ENCODE measurements around the gene FSCN2.

DNA sequence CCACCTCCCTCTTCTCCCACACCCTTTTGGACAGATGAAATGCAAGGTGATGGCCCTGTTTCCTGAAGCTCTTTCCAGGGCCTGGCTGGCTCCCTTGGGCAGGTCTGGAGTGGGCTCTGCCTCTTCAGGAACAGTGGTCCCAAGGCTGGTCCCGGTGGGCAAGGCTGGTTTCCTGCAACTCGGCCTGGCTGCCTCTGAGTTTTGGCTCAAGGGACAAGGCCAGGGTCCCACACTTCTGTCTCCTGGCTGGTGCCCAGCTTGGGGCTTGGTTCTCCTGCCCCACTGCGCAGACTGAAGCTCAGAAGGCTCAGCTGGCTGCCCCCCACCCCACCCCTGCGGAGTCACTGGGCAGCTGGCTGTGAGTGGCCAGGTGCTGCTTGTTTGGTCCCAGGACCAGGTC is 11.7 kb upstream of the FSCN2 start:
- no peak for TF ChIP-seq POLR2A (IDR thresholded peaks at IDR 0.05)
- TF ChIP-seq, protein P1, sequence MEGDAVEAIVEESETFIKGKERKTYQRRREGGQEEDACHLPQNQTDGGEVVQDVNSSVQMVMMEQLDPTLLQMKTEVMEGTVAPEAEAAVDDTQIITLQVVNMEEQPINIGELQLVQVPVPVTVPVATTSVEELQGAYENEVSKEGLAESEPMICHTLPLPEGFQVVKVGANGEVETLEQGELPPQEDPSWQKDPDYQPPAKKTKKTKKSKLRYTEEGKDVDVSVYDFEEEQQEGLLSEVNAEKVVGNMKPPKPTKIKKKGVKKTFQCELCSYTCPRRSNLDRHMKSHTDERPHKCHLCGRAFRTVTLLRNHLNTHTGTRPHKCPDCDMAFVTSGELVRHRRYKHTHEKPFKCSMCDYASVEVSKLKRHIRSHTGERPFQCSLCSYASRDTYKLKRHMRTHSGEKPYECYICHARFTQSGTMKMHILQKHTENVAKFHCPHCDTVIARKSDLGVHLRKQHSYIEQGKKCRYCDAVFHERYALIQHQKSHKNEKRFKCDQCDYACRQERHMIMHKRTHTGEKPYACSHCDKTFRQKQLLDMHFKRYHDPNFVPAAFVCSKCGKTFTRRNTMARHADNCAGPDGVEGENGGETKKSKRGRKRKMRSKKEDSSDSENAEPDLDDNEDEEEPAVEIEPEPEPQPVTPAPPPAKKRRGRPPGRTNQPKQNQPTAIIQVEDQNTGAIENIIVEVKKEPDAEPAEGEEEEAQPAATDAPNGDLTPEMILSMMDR (IDR thresholded peaks at IDR 0.05), result no peak

Data from esophagus squamous epithelium (tissue), 4 donors.